Fibroblast of mammary gland (primary cell): ENCODE measurements around the gene SMIM13.
"Not testable (repeated sequence)": the region's sequence is repeated elsewhere in the genome, so short reads cannot be mapped to it uniquely, and the experiment has no call there.

ENCODE experiments used
- DNase-seq: peaks from one replicate; pipeline ENCODE4 v3.0.0-alpha.2; 2010; ENCODE audit warnings: low read depth
- H3K4me3 ChIP-seq: 2 replicates; pipeline ENCODE4 v1.5.1; 2011; ENCODE audit warnings: low read depth, mild to moderate bottlenecking, low read length, moderate library complexity; ENCODE audit not compliant: control insufficient read depth
- CTCF ChIP-seq: conservative IDR thresholded peaks from 2 replicates; pipeline ENCODE4 v1.5.1; 2011; ENCODE audit warnings: low read depth, low read length, inconsistent platforms; ENCODE audit not compliant: control insufficient read depth, insufficient read depth

SMIM13 gene

GRCh38 chr6:11080296-11080695 lies 13.3 kb upstream of the SMIM13 start:
- no peak for DNase-seq
- no peak overlapping the region for H3K4me3 ChIP-seq
- no peak for TF ChIP-seq CTCF

GRCh38 chr6:11083491-11083890 lies 10.1 kb upstream of the SMIM13 start:
- no peak overlapping the region for H3K4me3 ChIP-seq
- peak; percentile 59 for DNase-seq
- TF ChIP-seq CTCF, result no peak

DNA sequence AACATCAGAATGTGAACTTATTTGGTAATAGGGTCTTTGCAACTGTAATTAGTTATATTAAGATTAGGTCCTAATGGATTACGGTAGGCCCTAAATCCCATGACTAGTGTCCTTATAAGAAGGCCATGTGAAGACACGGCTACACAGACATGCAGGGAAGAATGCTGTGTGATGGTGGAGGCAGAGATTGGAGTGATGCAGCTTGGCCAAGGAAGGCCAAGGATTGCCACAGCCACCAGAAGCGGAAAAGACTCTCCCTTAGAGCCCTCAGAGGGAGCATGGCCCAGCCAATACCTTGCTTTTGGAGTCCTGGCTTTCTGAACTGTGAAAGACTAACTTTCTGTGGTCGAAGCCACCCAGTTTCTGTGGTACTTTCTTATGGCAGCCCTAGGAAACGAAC lies 9.7 kb upstream of the SMIM13 start:
- no peak overlapping the region for H3K4me3 ChIP-seq
- TF ChIP-seq CTCF, result no peak
- no peak for DNase-seq

DNA sequence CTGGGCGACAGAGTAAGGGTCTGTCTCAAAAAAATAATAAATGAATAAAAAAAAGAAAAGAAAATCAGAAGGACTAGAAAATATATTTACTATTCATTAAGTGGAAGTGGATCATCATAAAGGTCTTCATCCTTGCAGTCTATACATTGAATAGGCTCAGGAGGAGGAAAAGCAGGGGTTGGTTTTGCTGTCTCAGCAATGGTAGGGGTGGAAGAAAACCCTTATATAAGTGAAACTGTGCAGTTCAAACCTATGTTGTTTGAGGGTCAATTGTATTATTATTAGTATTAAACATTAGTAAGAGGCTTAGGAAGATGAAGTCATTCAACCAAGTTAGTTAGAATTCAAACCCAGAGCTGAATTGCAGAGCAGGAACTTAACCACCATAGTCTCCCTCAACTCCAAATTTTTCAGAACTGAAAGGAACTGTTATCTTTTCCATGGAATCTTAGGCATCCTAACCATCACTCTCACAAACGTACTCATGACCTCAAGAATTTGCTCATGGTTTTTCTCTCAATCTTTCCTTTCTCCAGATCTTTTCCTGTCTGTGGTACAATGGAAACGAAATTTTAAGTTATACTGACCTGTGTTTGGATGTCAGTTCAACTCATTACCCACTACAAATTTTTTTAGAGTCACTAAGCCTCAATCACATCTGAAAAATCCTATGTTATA lies 7.7 kb upstream of the SMIM13 start:
- DNase-seq, result no peak
- H3K4me3 ChIP-seq, result no peak overlapping the region
- no peak for TF ChIP-seq CTCF

DNA sequence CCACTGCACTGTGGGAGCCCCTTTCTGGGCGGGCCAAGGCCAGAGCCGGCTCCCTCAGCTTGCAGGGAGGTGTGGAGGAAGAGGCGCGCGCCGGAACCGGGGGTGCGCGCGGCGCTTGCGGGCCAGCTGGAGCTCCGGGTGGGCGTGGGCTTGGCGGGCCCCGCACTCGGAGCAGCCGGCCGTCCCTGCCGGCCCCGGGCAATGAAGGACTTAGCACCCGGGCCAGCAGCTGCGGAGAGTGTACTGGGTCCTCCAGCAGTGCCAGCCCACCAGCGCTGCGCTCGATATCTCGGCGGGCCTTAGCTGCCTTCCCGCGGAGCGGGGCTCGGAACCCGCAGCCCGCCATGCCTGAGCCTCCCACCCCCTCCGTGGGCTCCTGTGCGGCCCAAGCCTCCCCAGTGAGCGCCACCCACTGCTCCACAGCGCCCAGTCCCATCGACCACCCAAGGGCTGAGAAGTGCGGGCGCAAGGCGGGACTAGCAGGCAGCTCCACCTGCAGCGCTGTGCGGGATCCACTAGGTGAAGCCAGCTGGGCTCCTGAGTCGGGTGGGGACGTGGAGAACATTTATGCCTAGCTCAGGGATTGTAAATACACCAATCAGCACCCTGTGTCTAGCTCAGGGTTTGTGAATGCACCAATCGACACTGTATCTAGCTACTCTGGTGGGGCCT lies 6.4 kb upstream of the SMIM13 start:
- H3K4me3 ChIP-seq, DNase-seq: not testable (repeated sequence)

DNA sequence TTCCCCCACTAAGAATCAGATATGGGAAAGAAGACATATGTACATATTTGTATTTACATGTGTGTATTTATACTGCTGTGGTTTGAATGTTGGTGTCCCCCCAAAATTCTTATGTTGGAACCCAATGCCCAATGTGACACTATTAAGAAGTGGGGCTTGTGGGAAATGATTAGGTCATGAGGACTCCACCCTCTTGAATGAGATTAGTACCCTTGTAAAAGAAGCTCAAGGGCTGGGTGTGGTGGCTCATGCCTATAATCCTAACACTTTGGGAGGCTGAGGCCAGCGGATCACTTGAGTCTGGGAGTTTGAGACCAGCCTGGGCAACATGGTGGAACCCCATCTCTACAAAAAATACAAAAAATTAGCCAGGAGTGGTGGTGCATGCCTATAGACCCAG lies 3.9 kb upstream of the SMIM13 start:
- TF ChIP-seq CTCF, result no peak
- DNase-seq, result no peak
- H3K4me3 ChIP-seq, result no peak overlapping the region

- DNase-seq, H3K4me3 ChIP-seq: not testable (repeated sequence)
Measured at GRCh38 chr6:11091141-11091540, 2.5 kb upstream of the SMIM13 start.
